Myocyte (in vitro differentiated cells): Measurements from ENCODE around the gene PLA2G4F. TPM values are rescaled to one million over a fixed set of nuclear protein-coding genes. Genes with fewer than 3 reads are reported as not detected.

Experiments
- DNase-seq: peaks from one replicate; pipeline ENCODE4 v3.0.0-alpha.2; 2012; ENCODE audit warnings: low read depth
- total RNA-seq: library from RNA; depleted of rRNA; stranded (reverse); fragments of >200 nt; gene quantifications from 2 replicates; pipeline ENCODE4 v1.2.3, GENCODE V29; 2014

The PLA2G4F gene
- total RNA-seq, 1 donor from 2014 or later: not detected

DNA sequence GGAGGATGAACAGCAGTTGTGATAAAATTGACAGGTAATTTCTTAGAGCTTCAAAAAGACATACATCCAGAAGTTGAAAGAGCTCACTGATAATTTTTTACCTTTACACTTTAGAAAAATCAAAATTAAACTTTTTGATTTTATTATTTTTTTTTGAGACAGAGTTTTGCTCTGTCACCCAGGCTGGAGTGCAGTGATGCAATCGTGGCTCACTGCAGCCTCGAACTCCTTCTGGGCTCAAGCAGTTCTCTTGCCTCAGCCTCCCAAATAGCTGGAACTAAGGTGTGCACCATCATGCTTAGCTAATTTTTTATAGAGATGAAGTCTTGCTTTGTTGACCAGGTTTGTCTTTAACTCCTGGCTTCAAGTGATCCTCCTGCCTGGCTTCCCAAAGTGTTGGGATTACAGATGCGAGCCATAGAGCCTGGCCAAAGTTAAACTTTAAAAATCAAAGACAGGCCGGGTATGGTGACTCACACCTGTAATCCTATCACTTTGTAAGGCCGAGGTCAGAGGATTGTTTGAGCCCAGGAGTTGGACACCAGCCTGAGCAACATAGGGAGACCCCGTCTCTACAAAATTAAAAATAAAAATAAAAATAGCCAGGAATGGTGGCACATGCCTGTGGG, 21.7 kb downstream of the PLA2G4F start:
- DNase-seq: no peak

DNA sequence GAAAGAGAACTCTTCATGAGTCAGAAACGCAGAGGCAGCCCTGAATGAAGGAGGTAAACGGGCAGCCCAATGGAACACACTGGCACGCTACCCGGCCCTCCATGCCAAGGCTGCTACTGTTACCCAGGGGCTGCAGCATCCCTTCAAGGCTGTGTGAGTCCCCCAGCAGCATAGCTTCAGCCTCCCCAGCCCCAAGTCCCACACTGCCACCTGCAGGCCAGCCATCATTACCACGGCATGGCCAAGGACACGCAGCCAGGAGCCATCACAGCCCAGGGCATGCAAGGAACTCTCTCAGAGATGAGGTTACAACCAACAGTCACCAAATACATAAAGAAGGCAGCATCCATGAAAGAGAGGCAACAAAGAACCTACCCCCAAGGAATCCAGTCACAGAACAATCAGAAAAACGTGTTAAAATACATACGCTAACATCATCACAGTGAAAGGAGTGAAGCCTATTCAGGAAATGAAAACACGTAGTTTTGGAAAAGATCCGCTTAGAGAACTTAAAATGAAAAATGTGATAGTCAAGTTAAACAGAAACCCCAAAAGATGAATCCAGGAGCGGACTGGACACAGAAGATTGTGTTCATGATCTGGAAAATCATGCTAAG, 22.4 kb downstream of the PLA2G4F start:
- DNase-seq: peak; percentile 53

DNA sequence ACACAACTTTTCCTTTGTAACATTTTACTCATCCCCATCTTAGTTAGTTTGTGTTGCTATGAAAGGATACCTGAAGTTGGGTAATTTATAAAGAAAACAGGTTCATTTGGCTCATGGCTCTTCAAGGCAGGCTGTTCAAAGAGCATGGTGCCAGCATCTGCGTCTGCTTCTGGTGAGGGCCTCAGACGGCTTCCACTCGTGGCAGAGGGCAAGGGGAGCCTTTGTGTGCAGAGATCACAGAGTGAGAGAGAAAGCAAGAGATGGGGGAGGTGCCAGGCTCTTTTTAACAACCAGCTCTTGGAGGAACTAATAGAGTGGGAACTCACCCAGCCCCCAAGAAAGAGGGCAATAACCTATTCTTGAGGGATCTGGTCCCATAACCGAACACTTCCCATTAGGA, 23.1 kb downstream of the PLA2G4F start:
- no peak for DNase-seq

DNA sequence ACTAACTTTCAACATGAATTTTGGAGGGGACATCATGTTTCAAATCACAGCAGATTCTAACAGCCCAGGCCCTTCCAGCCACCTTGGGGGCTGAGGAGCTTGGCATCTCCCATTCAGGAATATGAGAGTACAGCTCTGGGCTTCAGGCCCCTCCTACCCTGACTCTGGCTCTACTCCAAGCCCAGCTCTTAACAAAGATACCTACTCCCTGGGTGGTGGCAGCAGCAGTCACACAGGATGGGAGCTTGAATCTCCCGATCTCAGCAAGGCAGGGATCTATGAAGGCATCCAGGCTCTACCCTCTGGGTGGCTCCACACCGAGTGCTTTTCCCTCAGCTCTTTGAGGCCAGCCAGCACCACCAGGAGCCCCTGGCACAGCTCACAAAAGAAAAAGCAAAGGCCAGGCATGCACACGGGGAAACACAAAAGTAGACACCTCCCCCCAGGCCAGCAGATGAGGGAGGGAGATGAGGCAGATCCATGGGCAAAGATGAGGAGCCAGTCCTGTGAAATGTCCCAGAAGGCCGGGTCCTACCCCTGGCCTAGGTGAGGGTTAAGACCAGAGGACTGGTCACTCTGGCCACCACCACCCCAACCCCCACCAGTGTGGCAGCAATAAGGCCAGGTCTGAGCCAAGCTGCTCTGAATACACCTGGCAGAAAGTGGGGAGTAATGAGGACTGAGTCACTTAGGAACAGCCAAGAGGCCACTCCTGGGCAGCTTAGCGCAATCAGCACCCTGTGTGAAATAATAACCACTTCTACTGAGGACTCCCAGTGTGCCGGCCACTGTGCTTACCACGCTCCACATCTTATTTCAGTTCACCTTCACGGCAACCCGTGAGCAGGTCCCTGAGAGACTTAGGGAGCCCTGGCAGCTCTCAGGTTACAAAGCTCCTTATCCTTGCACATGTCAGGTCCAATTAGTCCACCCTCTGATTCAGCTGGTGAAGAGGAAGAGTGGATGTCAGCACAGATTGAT, 24.3 kb downstream of the PLA2G4F start:
- DNase-seq: no peak

DNA sequence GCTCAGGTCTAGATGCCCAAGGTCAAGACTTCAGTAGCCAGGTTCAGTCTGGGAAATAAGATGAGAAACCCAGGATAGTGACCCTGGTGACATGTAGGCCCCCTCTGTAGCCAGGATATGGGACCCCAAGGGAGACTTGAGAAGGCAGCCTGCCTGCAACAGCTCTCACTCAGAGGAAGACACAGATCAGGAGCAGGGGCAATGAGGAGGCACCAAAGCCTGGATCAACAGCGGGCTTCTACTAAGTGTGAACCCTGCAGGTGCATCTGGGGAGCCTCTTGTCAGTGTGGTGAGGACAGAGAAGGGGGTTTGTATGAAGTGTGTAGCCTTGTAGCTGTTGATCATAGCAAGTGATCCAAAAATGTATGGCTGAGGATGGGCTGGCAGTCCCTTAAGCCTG, 25.4 kb downstream of the PLA2G4F start:
- no peak for DNase-seq

DNA sequence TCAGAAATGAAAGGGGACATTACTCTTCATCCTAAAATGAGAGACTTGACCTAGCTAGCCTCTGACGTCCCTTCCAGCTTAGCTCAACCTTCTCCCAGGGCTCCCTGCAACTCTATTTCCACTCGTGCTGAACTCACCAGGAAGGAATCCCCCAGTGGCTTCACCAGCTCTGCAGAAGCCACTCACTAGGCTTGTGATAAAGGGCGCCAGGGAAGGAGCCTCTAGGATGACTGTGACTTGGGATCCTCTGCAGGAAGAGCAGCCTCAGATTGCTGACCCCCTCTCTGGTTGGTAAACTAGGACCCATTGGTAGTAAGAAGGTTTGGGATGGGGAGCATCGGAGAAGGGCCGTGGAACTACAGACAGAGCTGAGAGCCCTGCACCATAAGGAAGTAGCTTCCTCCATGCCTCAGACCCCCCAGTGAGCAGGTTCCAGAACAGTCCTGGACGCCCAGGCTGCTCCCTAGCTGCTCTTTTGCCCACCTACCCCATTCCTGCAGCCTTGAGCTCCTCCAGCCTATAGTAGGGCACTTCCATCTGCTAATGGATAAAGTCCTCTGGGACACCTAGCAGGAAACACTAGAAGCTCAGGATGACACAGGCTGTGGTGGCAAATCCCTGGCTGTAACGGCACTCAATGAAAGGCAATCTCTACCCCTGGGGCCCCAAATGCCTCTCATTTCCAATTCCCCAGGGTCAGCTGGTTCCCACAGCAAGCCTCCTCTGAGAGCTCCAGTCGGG, 26.0 kb downstream of the PLA2G4F start:
- peak; percentile 21 for DNase-seq

DNA sequence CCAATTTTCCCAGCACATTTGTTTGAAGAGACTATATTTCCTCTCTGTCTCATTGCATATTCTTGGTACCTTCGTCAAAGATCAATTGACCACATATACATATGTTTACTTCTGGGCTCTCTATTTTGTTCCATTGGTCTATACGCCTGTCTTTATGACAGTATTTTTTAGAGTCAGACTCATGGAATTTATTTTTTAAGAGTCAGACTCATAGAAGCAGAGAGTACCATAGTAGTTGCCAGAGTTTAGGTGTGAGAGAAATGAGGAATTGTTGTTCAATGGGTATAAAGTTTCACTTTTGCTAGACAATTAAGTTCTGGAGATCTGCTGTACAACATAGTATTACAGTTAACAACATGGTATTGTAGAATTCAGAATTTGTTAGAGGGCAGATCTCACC, 27.1 kb downstream of the PLA2G4F start:
- DNase-seq: no peak

DNA sequence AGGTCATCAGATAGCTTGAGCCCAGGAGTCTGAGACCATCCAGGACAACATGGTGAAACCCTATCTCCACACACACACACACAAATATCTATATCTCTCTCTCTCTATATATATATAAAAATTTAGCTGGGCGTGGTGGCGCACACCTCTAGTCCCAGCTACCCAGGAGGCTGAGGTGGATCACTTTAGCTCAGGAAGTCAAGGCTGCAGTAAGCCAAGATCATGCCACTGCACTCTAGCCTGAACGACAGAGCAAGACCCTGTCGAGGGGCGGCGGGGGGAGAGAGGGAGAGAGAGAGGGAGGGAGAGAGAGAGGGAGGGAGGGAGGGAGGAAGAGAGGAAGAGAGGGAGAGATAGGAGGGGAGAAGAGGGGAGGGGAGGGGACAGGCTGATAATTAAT, 28.0 kb downstream of the PLA2G4F start:
- DNase-seq: no peak

DNA sequence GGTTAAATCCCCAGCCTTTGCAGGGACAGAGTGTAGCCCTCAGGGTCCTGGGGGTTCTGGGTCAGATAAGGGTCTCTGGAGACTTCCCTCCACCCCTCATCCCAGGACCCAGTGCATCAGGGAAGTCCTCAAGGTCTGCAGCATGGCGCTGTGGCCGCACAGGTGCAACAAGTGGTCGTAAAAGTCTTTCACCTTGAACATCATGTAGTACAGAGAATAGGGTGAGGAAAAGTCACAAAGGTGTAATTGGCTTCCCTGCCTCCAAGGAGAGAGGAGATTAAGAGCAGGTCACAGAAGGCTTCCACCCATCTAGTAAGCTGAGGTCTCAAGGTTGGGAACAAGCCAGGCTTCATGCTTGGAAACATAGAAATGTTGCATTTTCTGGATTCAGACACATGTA, 32.9 kb downstream of the PLA2G4F start:
- DNase-seq: no peak

DNA sequence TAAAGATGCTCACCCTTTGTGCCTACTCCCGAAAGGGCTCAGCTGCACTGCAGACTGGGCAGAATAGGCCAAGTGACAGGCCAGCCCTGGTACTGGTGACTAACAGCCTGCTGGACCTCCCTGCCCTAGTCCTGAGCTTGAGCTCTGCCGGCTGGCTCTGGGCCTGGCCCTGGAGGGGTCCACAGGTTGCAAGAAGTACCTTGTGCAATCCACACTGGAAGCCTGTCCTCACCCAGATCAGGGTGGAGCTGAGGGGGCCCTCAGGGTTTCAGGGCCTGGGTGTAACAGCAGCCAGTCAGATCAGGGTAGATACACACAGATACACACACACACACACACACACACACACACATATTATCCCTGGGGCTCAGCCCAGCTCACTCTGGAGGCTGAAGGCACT, 34.8 kb downstream of the PLA2G4F start:
- no peak for DNase-seq

DNA sequence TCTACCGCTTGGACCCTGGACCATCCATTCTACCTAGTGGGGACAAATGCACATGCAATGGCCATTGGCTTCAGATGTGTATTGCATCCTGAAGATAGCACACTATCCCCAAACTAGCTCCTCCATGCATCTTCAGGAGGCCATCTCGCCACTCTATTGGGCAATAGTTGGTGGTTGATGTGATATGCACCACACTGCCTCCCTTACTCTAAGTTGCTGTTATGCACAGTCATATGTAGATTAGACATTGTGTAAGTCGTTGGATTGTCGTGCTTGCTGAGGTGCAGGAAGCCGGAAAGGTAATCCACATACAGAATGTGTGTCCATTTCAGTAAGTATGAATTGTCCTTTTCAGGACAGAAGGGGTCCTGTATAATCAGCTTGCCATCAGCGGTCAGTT, 35.4 kb downstream of the PLA2G4F start:
- no peak for DNase-seq

DNA sequence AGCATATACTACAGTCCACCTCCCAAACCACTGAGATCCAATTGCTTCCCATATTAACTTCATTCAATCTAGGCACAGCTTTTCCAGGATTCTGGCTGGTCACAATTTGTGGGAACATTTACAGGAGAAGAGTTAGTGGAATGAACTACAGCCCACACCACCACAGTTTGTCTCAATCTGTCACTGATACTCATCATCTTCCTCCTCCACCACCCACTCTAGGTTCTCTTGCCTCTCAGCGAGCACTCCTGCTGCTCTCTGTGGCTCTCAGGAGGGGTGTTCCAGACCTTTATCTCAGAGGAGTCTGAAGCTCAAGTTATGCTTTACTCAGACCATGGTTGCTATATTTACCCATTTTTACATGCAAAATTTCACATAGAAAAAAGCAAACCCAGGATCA, 36.2 kb downstream of the PLA2G4F start:
- no peak for DNase-seq

DNA sequence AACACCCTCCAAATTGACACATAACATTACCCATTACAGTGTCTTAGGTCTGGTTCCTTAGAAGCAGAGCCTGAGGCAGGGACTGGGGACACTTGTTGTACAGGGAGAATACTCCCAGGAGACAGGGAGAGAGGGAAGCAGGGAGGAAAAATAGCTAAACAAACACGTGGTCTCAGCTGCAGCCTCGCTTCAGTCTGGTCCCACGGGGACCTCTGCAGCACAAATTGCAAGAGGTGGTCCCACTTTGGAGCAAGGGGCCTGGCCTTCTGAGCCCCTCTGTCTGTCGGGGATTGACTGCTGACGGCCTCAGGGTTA, 37.0 kb downstream of the PLA2G4F start:
- DNase-seq: no peak

DNA sequence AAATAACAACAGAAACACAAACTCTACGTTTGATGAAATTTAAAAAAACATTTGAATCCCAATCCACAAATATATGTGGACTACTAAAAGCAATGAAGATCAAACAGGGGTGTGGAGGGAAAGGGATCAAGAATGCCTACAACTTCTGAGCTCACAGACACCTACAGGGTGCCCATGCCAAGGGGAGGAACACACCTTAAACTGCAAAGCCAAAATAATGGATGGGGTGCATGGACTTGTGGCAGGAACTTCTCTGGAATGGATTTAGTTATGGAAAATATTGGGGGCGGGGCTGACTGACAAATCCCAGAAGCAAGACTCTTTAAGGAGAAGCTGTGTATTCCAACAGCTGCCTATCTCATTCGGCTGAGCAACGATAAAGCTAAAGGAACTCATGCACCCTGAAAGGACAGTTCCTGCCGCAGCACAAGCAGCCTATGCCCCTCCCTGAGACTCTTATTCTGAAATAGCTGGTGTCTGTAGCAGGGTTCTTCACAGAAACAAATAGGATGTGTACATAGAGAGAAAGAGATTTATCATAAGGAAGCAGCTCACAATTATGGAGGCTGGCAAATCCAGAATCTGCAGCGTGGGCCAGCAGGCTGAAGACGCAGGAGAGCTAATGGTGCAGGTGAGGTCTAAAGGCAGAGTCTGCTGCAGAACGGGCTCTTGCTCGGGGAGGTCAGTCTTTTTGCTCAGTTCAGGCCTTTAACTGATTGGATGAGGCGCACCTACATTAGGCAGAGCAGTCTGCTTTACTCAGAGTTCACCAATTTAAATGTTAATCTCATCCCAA, 37.6 kb downstream of the PLA2G4F start:
- DNase-seq: peak; percentile 12

DNA sequence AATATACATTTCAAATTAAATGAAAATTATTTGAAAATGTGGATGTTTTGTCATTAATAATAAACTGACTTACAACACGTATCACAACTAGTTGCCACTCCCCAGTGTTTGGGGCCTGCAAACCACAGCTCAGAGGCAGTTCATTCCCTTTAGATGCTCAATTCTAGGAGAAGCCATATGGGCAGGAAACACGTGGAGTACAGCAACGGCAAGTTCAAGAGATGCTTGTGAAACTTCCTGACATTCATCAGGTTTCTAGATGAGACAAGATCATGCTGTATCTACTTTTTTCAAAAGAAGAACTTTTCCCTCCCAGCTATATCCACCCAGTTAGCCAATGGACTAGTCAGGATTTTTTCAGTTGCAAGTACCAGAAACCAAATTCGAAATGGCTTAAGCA, 44.5 kb downstream of the PLA2G4F start:
- DNase-seq: no peak

DNA sequence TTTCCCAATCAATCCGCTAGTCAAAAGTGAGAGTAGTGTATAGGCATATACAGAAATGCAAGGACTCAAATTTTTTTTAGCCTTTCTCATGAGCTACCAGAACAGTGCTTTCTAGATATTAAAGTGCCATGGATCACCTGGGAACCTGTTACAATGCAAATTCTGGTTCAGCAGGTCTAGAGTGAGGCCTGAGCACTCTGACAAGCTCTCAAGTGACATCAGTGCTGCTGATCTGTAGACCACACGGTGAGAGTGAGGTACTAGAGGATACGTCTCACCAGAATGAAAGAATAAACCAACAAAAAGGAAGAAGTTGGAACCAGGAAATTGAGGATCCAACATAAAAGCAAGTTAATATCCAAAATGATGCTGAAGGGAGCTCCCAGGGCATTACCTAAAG, 46.1 kb downstream of the PLA2G4F start:
- no peak for DNase-seq

DNA sequence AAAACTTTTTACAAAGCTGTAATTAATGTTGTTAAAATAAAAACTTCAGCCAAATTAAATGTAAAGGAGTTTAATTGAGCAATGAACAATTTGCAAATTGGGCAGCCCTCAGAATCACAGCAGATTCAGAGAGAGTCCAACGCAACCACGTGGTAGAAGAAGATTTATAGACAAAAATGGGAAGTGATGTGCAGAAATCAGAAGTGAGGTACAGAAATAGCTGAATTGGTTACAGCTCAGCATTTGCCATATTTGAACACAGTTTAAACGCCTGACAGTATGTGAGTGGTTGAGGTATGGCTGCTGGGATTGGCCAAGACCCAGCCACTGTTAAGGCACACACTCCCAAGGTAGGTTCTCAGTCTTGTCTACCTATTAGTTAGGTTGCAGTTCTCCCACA, 47.6 kb downstream of the PLA2G4F start:
- DNase-seq: no peak

DNA sequence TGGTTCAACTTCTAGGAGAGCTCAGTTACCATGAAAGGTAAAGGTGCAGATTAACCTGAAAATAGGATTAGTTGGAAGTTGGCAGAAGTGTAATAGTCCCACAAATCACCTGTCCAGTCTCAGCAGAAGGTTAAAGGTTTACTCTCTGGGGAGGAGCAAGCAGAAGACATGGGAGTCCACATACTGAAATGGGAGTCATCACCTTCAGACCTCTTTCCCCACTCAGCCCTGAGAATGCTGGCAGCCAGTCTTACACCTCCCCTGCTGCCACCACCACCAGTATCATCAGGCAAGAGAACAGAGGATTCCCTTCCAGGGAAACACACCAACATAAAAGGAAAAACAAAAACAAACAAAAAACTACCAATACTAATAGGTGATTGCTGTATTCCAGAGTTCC, 48.2 kb downstream of the PLA2G4F start:
- DNase-seq: no peak

DNA sequence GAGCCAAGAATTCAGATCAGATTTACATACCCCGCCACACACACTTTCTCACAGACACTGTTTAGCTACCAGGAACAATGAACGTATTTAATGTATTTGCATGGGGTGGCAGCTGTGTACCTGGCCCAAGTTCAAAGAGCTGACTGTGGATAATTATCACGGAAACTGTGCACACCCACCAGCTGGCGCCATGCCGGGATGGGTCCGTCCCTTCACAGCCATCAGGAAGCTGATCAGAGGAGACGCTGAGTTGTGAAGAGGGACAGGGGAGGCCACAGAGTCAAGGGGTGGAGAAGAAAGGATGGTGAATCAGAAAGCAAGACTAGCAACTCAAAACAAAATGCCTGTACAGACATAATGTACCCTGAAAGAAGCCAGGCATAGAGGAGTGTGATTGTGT, 49.0 kb downstream of the PLA2G4F start:
- peak; percentile 20 for DNase-seq

DNA sequence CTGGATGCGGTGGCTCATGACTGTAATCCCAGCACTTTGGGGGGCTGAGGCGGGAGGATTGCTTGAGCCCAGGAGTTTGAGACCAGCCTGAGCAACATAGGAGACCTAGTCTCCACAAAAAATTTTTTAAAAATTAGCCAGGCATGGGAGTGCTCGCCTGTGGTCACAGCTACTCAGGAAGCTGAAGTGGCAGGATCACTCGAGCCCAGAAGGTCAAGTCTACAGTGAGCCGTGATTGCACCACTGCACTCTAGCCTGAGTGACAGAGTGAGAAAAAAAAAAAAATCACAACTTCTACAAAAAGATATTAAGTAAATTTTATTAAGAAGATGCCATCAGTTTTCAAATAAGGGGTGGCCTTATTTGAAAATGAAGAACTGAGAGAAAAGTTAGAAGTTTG, 50.1 kb downstream of the PLA2G4F start:
- no peak for DNase-seq
